Gastrocnemius medialis (tissue), 4 donors: Measurements from ENCODE around the gene SFXN5. TPM values are rescaled to one million over a fixed set of nuclear protein-coding genes. Genes with fewer than 3 reads are reported as not detected.

Source experiments
- ATAC-seq, 2 donors: fragments of 150-250 bp; one replicate each; pipeline ENCODE4 v1.9.1; 2016
- DNase-seq, 2 donors: peaks; one replicate each; pipeline ENCODE4 v3.0.0-alpha.2; 2019
- H3K27ac ChIP-seq, 4 donors: fragments of 200-600 bp; sonication (generic); 1 replicate in 1 of 4; 2 replicates in 3 of 4; pipeline ENCODE4 v1.5.1; 2016 to 2018; ENCODE audit warnings: mild to moderate bottlenecking in 2 of 4, moderate library complexity in 1 of 4
- H3K27me3 ChIP-seq, 3 donors: fragments of 200-600 bp; sonication (generic) in 2 of 3; 1 replicate in 1 of 3; 2 replicates in 2 of 3; pipeline versions ENCODE4 v1.5.1 to v1.6.0; 2016 to 2019; ENCODE audit warnings: mild to moderate bottlenecking in 1 of 3, moderate library complexity in 1 of 3
- H3K36me3 ChIP-seq, 2 donors: fragments of 200-600 bp; sonication (generic) in 1 of 2; one replicate each; pipeline ENCODE4 v1.5.1; 2017 to 2018
- H3K4me1 ChIP-seq, 2 donors: fragments of 200-600 bp; sonication (generic) in 1 of 2; one replicate each; pipeline ENCODE4 v1.5.1; 2016 to 2017; ENCODE audit warnings: mild to moderate bottlenecking in 2 of 2
- H3K4me3 ChIP-seq, 4 donors: fragments of 200-600 bp; sonication (generic) in 3 of 4; 1 replicate in 1 of 4; 2 replicates in 3 of 4; pipeline ENCODE4 v1.5.1; 2016 to 2019; ENCODE audit warnings: mild to moderate bottlenecking in 2 of 4
- H3K9me3 ChIP-seq, 3 donors: fragments of 200-600 bp; sonication (generic) in 2 of 3; 1 replicate in 1 of 3; 2 replicates in 2 of 3; pipeline ENCODE4 v1.5.1; 2016 to 2019
- CTCF ChIP-seq, 5 experiments: fragments of 450-650 bp in 3 of 5; fragments of 200-600 bp in 2 of 5; sonication (generic) in 2 of 5; IDR thresholded peaks in 4 of 5; conservative IDR thresholded peaks in 1 of 5; 1 replicate in 4 of 5; 2 replicates in 1 of 5; pipeline ENCODE4 v1.5.1; 2016 to 2019; ENCODE audit warnings: antibody characterized with exemption in 5 of 5, mild to moderate bottlenecking in 3 of 5, moderate library complexity in 3 of 5
- POLR2A ChIP-seq, 2 donors: fragments of 450-650 bp; IDR thresholded peaks; one replicate each; pipeline ENCODE4 v1.6.1; 2017; ENCODE audit warnings: antibody characterized with exemption in 2 of 2, mild to moderate bottlenecking in 2 of 2, moderate library complexity in 2 of 2
- in situ Hi-C, 4 donors: fragments of 200-750 bp; cut with MboI; loops; one replicate each; pipeline versions ENCODE4 v1.15.0 to v1.8.0; 2017; ENCODE audit warnings: low sequenced_read_pairs in 4 of 4
- intact Hi-C: fragments of 100-400 bp; cut with DNase I; formaldehyde crosslinking; loops from one replicate; pipeline ENCODE4 v1.15.1; 2023; ENCODE audit warnings: low total_unique reads
- total RNA-seq, 4 donors: library from RNA; depleted of rRNA; stranded (reverse); fragments of >200 nt; gene quantifications; one replicate each; pipeline versions ENCODE4 v1.1.0 to v1.2.3, GENCODE V29; 2016

The SFXN5 gene
- total RNA-seq, 4 donors from 2014 or later: 6.8 to 22.7 (median 9.1) TPM

GRCh38 chr2:72990695-72991438, 80.6 kb downstream of the SFXN5 start:
- Histone ChIP-seq H3K27ac (no peak overlapping the region), H3K27me3 (no peaks in the 10 kb centered on the region), H3K4me3 (no peak overlapping the region), H3K4me1 (peaks cover 5% of the 10 kb centered on the region in 2 donors), H3K36me3 (no peaks in the 10 kb centered on the region), H3K9me3 (no peaks in the 10 kb centered on the region)
- in situ Hi-C loops: loop anchor here in 3 of 4 donors (5.0 to 25.0 kb wide), 2 partner anchors 171 kb away; no protein-coding TSS in a partner anchor
- no peak for TF ChIP-seq POLR2A (IDR thresholded peaks at IDR 0.05)
- no peak for TF ChIP-seq CTCF (IDR thresholded peaks at IDR 0.05 in 4 of 5, conservative IDR thresholded peaks at IDR 0.05 in 1 of 5)
- ATAC-seq (no peak), DNase-seq (no peak)
- intact Hi-C loops: no loop called here

GRCh38 chr2:72989770-72990556, 81.5 kb downstream of the SFXN5 start:
- intact Hi-C loops (no loop called here), in situ Hi-C loops (loop anchor here in 3 of 4 donors (5.0 to 25.0 kb wide), 2 partner anchors 172 kb away; no protein-coding TSS in a partner anchor)
- Histone ChIP-seq H3K4me1 (peaks cover 10 to 14% of the 10 kb centered on the region in 2 donors), H3K9me3 (no peaks in the 10 kb centered on the region), H3K27ac (peak overlapping the region in 1 of 4 donors; percentile 48), H3K4me3 (no peak overlapping the region), H3K36me3 (no peaks in the 10 kb centered on the region), H3K27me3 (no peaks in the 10 kb centered on the region)
- no peak for DNase-seq
- TF ChIP-seq POLR2A (IDR thresholded peaks at IDR 0.05): no peak
- no peak for ATAC-seq

- no peak for ATAC-seq
- no peak overlapping the region for H3K27ac ChIP-seq
- TF ChIP-seq POLR2A (IDR thresholded peaks at IDR 0.05) (no peak), CTCF (IDR thresholded peaks at IDR 0.05 in 4 of 5, conservative IDR thresholded peaks at IDR 0.05 in 1 of 5) (no peak)
- intact Hi-C loops: no loop called here
- H3K4me1 ChIP-seq: peaks cover 20 to 25% of the 10 kb centered on the region in 2 donors
- no peaks in the 10 kb centered on the region for H3K36me3 ChIP-seq
- no peak overlapping the region for H3K4me3 ChIP-seq
- no peaks in the 10 kb centered on the region for H3K27me3 ChIP-seq
- DNase-seq: no peak
- H3K9me3 ChIP-seq: no peaks in the 10 kb centered on the region
- in situ Hi-C loops: loop anchor here in 1 of 4 donors (25.0 kb wide), 1 partner anchor 174 kb away; no protein-coding TSS in a partner anchor
These were observed 82.7 kb downstream of the SFXN5 start for GRCh38 chr2:72988726-72989273.

- Histone ChIP-seq H3K4me3 (no peak overlapping the region), H3K9me3 (no peaks in the 10 kb centered on the region), H3K4me1 (peaks cover 27 to 33% of the 10 kb centered on the region in 2 donors), H3K27me3 (no peaks in the 10 kb centered on the region), H3K36me3 (no peaks in the 10 kb centered on the region), H3K27ac (no peak overlapping the region)
- no peak for TF ChIP-seq CTCF (IDR thresholded peaks at IDR 0.05 in 4 of 5, conservative IDR thresholded peaks at IDR 0.05 in 1 of 5)
- in situ Hi-C loops (loop anchor here in 1 of 4 donors (25.0 kb wide), 1 partner anchor 174 kb away; no protein-coding TSS in a partner anchor), intact Hi-C loops (no loop called here)
- ATAC-seq: no peak
- no peak for DNase-seq
These were observed 83.5 kb downstream of the SFXN5 start for GRCh38 chr2:72988041-72988440.
